Gastrocnemius medialis (tissue), 4 donors: ENCODE measurements around the gene GALNT9. TPM values are rescaled to one million over a fixed set of nuclear protein-coding genes. Genes with fewer than 3 reads are reported as not detected.

Source experiments
- ATAC-seq, 2 donors: fragments of 150-250 bp; one replicate each; pipeline ENCODE4 v1.9.1; 2016
- DNase-seq, 2 donors: peaks; one replicate each; pipeline ENCODE4 v3.0.0-alpha.2; 2019
- H3K27ac ChIP-seq, 4 donors: fragments of 200-600 bp; sonication (generic); 1 replicate in 1 of 4; 2 replicates in 3 of 4; pipeline ENCODE4 v1.5.1; 2016 to 2018; ENCODE audit warnings: mild to moderate bottlenecking in 2 of 4, moderate library complexity in 1 of 4
- H3K27me3 ChIP-seq, 3 donors: fragments of 200-600 bp; sonication (generic) in 2 of 3; 1 replicate in 1 of 3; 2 replicates in 2 of 3; pipeline versions ENCODE4 v1.5.1 to v1.6.0; 2016 to 2019; ENCODE audit warnings: mild to moderate bottlenecking in 1 of 3, moderate library complexity in 1 of 3
- H3K36me3 ChIP-seq, 2 donors: fragments of 200-600 bp; sonication (generic) in 1 of 2; one replicate each; pipeline ENCODE4 v1.5.1; 2017 to 2018
- H3K4me1 ChIP-seq, 2 donors: fragments of 200-600 bp; sonication (generic) in 1 of 2; one replicate each; pipeline ENCODE4 v1.5.1; 2016 to 2017; ENCODE audit warnings: mild to moderate bottlenecking in 2 of 2
- H3K4me3 ChIP-seq, 4 donors: fragments of 200-600 bp; sonication (generic) in 3 of 4; 1 replicate in 1 of 4; 2 replicates in 3 of 4; pipeline ENCODE4 v1.5.1; 2016 to 2019; ENCODE audit warnings: mild to moderate bottlenecking in 2 of 4
- H3K9me3 ChIP-seq, 3 donors: fragments of 200-600 bp; sonication (generic) in 2 of 3; 1 replicate in 1 of 3; 2 replicates in 2 of 3; pipeline ENCODE4 v1.5.1; 2016 to 2019
- POLR2A ChIP-seq, 2 donors: fragments of 450-650 bp; IDR thresholded peaks; one replicate each; pipeline ENCODE4 v1.6.1; 2017; ENCODE audit warnings: antibody characterized with exemption in 2 of 2, mild to moderate bottlenecking in 2 of 2, moderate library complexity in 2 of 2
- in situ Hi-C, 4 donors: fragments of 200-750 bp; cut with MboI; loops; one replicate each; pipeline versions ENCODE4 v1.15.0 to v1.8.0; 2017; ENCODE audit warnings: low sequenced_read_pairs in 4 of 4
- intact Hi-C: fragments of 100-400 bp; cut with DNase I; formaldehyde crosslinking; loops from one replicate; pipeline ENCODE4 v1.15.1; 2023; ENCODE audit warnings: low total_unique reads
- total RNA-seq, 4 donors: library from RNA; depleted of rRNA; stranded (reverse); fragments of >200 nt; gene quantifications; one replicate each; pipeline versions ENCODE4 v1.1.0 to v1.2.3, GENCODE V29; 2016
- TF ChIP-seq, protein P1 (sequence below), 5 experiments: fragments of 450-650 bp in 3 of 5; fragments of 200-600 bp in 2 of 5; sonication (generic) in 2 of 5; IDR thresholded peaks in 4 of 5; conservative IDR thresholded peaks in 1 of 5; 1 replicate in 4 of 5; 2 replicates in 1 of 5; pipeline ENCODE4 v1.5.1; 2016 to 2019; ENCODE audit warnings: antibody characterized with exemption in 5 of 5, mild to moderate bottlenecking in 3 of 5, moderate library complexity in 3 of 5

The GALNT9 gene
- total RNA-seq, 4 donors from 2014 or later, result not detected

DNA sequence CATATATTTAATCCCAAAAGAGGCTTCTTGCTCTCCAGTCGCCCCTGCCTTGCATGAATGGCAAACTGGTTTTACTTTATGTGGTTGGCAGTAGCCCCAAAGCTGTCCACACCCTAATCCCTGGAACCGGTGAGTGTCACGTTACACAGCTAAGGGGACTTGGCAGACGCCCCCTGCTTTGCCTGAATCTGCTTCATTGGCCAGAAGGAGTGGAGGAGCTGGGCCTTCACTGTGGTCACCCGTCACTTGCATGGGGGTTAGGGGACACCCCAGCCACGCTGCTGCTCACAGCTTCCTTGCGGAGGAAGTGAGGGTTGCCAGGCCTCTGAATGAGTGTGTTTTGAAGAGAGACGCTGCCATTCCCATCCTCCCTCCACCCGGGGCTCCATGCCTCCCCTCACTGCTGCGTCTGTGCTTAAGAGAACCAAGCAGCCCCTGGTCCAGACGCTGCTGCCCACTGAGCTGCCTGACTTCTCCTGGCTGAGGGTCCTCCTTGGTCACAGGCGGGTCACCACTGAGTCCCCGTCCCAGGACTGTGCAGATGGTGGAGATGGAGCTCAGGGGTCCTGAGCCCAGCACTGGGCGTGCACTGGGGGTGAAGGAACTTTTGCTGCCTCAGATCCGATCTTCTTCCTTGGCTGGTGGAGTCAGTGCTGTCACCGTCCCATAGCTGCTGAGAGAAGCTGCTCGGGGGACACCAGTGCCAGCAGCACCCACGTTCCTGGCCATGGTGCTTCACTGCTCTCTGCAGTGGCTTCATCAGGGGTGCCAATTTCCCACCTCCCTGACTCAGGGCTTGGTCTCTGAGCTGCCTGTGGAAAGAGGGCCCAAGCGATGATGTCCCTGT lies 39.8 kb downstream of the GALNT9 start:
- intact Hi-C loops (no loop called here), in situ Hi-C loops (loop anchor here in 1 of 4 donors (25.0 kb wide), 1 partner anchor 98 kb away; no protein-coding TSS in a partner anchor)
- Histone ChIP-seq H3K36me3 (no peaks in the 10 kb centered on the region), H3K4me3 (no peak overlapping the region), H3K27me3 (peaks cover 47 to 65% (median 61%) of the 10 kb centered on the region in 3 donors), H3K27ac (no peak overlapping the region), H3K4me1 (no peaks in the 10 kb centered on the region), H3K9me3 (no peaks in the 10 kb centered on the region)
- ATAC-seq (no peak), DNase-seq (no peak)
- TF ChIP-seq, protein P1, sequence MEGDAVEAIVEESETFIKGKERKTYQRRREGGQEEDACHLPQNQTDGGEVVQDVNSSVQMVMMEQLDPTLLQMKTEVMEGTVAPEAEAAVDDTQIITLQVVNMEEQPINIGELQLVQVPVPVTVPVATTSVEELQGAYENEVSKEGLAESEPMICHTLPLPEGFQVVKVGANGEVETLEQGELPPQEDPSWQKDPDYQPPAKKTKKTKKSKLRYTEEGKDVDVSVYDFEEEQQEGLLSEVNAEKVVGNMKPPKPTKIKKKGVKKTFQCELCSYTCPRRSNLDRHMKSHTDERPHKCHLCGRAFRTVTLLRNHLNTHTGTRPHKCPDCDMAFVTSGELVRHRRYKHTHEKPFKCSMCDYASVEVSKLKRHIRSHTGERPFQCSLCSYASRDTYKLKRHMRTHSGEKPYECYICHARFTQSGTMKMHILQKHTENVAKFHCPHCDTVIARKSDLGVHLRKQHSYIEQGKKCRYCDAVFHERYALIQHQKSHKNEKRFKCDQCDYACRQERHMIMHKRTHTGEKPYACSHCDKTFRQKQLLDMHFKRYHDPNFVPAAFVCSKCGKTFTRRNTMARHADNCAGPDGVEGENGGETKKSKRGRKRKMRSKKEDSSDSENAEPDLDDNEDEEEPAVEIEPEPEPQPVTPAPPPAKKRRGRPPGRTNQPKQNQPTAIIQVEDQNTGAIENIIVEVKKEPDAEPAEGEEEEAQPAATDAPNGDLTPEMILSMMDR (IDR thresholded peaks at IDR 0.05 in 4 of 5, conservative IDR thresholded peaks at IDR 0.05 in 1 of 5), result no peak
- no peak for TF ChIP-seq POLR2A (IDR thresholded peaks at IDR 0.05)

DNA sequence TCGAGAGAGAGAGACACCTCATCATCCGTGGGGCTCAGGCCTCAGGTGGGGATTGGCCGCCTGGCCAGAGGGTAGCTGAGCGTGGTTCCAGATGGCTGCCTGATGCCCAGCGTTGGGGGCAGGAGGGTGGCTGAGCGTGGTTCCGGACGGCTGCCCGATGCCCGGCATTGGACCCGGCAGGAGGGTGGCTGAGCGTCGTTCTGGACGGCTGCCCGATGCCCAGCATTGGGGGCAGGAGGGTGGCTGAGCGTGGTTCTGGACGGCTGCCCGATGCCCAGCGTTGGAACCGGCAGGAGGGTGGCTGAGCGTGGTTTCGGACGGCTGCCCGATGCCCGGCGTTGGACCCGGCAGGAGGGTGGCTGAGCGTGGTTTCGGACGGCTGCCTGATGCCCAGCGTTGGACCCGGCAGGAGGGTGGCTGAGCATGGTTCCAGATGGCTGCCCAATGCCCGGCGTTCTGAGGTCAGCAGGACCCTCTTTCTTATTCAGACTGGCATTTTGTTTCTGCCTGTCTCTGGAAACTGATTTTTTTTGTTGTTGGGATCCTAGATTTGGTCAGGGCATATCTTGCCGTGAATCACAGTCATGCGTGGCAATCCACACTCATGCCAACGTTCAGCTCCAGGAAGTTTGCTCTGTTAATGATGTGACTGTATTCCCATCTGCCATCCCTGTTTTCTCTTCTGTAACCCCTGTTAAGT lies 40.7 kb downstream of the GALNT9 start:
- Histone ChIP-seq H3K27me3 (peaks cover 43 to 67% (median 57%) of the 10 kb centered on the region in 3 donors), H3K4me1 (no peaks in the 10 kb centered on the region), H3K9me3 (no peaks in the 10 kb centered on the region), H3K4me3 (no peak overlapping the region), H3K27ac (no peak overlapping the region), H3K36me3 (no peaks in the 10 kb centered on the region)
- DNase-seq, result no peak
- TF ChIP-seq, protein P1 (IDR thresholded peaks at IDR 0.05 in 4 of 5, conservative IDR thresholded peaks at IDR 0.05 in 1 of 5), result no peak
- TF ChIP-seq POLR2A (IDR thresholded peaks at IDR 0.05), result no peak
- intact Hi-C loops, result no loop called here
- ATAC-seq, result no peak
- in situ Hi-C loops, result loop anchor here in 1 of 4 donors (25.0 kb wide), 1 partner anchor 99 kb away; no protein-coding TSS in a partner anchor

DNA sequence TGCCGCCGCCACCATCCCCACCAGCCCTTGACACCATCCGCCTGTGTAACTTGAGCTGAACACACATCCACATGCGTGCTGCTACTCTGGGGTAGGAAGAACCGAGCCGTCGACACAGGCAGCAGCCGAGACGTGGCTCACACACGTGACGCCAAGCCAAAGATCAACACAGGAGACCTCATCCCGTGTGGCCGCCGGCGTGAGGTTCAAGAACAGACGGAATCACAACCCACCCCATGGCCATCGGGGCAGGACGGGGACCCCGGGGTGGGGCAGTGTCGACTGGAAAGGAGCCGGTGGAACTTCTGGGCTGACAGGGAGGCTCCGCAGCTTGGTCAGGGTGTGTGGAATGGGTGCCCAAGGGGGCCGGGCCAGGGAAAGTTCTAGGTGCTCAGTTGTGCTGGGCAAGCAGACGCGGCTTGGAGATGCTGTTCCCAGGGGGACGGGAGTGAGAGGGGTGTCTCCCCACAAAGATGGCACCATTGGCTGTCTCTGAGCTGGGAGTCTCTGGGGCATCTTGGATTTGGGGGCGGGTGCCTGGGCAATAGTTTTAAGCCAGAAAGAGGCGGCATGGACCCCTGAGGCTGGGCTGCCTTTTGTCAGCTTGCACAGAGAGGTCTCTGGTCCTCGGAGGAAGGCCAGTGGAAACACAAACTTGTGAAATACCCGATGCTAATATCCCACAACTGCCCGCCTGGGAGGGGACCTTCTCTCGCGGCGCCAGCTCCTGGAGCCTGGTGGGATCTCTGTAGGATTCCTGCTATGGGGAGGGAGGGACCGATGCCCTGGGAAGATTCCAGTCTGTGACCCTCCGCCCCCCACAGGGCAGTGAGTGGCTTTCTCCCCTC lies 41.8 kb downstream of the GALNT9 start:
- in situ Hi-C loops, result loop anchor here in 1 of 4 donors (25.0 kb wide), 1 partner anchor 100 kb away; no protein-coding TSS in a partner anchor
- no peaks in the 10 kb centered on the region for H3K4me1 ChIP-seq
- intact Hi-C loops, result no loop called here
- ATAC-seq (no peak), DNase-seq (no peak)
- H3K4me3 ChIP-seq, result no peak overlapping the region
- H3K36me3 ChIP-seq, result no peaks in the 10 kb centered on the region
- H3K27me3 ChIP-seq, result peaks cover 51 to 74% (median 62%) of the 10 kb centered on the region in 3 donors
- H3K27ac ChIP-seq, result no peak overlapping the region
- H3K9me3 ChIP-seq, result no peaks in the 10 kb centered on the region
- TF ChIP-seq, protein P1 (IDR thresholded peaks at IDR 0.05 in 4 of 5, conservative IDR thresholded peaks at IDR 0.05 in 1 of 5), result no peak
- no peak for TF ChIP-seq POLR2A (IDR thresholded peaks at IDR 0.05)

DNA sequence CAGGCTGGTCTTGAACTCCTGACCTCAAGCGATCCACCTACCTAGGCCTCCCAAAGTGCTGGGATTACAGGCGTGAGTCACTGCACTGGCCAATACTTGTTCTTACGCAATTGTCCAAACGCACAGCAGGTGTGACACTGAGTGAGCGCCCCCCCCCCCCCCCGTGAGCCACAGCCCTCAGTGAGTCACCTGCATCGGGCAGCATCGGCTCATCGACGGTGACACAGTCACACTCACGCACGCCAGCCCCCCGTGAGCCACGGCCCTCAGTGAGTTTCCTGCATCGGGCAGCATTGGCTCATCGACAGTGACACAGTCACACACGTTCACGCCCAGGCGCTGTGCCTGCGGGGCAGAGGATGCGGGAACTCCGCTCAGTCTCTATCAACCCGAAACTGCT lies 42.5 kb downstream of the GALNT9 start:
- in situ Hi-C loops, result loop anchor here in 1 of 4 donors (25.0 kb wide), 1 partner anchor 100 kb away; no protein-coding TSS in a partner anchor
- Histone ChIP-seq H3K27me3 (peaks cover 54 to 76% (median 64%) of the 10 kb centered on the region in 3 donors), H3K9me3 (no peaks in the 10 kb centered on the region), H3K4me3 (no peak overlapping the region), H3K4me1 (no peaks in the 10 kb centered on the region), H3K36me3 (no peaks in the 10 kb centered on the region), H3K27ac (no peak overlapping the region)
- DNase-seq, result no peak
- intact Hi-C loops, result no loop called here
- no peak for ATAC-seq
- TF ChIP-seq POLR2A (IDR thresholded peaks at IDR 0.05), result no peak
- TF ChIP-seq, protein P1 (IDR thresholded peaks at IDR 0.05 in 4 of 5, conservative IDR thresholded peaks at IDR 0.05 in 1 of 5), result no peak
